ENCODE results near the gene YAE1.
"Not testable (repeated sequence)": the region's sequence is repeated elsewhere in the genome, so short reads cannot be mapped to it uniquely, and the experiment has no call there.

YAE1 gene, protein sequence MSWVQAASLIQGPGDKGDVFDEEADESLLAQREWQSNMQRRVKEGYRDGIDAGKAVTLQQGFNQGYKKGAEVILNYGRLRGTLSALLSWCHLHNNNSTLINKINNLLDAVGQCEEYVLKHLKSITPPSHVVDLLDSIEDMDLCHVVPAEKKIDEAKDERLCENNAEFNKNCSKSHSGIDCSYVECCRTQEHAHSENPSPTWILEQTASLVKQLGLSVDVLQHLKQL

DNA sequence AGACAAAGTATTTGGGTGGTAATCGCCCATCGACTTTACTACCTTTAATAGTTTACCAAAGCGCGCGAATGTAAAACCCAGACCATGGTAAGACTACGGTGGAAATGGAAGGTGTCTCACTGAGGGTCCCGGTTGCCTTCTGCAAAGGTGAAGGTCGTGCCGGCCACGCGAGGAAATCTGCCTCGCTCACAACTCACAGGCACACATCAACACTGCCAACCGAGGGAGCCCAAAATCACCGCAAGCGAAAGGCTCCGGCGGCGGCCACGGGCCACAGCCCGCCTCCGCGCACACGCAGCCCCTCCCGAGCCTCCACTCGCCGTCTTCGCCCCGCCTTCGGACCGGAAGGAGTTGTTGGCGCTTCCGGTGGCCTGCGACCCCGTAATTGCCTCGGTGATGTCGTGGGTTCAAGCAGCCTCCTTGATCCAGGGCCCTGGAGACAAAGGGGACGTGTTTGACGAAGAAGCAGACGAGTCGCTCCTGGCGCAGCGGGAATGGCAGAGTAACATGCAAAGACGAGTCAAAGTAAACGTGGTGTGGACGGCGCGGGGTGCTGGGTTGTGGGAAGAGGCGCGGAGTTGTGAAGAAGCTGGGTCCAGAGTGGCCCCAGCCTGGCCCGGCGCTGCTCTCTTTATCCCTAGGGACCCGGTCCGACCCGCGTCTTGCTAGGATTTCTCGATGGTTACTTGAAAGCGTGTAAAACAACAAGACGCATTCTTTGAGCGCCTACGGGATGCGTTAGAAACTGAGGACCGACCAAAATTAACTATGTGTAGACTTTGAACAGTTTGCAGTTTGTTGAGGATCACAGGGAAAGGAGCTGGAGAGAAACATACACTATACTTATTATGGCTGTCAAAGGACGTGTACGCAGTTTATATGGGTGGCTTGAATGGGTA is at the start of gene YAE1:
Gene YAE1, plus strand, starts transcription at position 382 of the 899 bp plus-strand sequence. Its CDS starts 15 bp downstream, at position 397.
- DNase-seq: peak; percentile 81

DNA sequence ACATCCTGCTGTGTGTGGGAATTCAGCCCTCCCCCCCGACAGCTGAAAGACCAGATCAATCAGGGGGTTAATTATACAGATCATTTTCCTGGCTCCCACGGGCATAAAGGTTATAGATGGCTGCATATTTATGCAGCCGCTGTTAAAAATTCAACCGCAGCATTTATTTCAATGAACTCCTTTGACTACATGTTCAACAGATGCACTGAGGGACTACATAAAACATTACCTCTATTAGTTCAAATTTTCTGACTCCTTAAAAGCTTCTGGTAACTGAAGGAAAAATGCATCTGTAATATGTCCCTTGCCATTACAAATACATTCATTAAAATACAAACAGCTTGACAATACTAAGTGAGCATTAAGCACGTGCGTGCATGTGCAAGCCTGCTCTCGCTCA is 49.7 kb upstream of the YAE1 start:
- DNase-seq: no peak

DNA sequence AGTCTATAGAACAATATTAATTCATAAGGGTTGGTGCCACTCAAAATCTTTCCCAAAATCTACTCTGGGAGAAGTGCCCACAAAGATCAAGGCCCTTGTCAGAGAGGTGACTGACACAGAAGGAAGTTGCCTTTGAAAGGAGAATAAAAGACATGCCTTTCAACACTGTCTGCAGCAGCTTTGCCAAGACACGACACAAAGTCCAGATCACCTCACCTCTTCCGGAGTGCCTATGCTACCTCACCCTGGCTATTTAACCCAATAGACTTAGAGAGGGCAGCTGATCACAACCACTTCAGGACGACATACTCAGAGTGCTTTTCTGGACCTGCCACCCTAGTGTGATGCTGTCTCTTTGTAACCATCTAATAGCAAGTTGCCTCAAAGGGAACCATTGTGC is 49.0 kb upstream of the YAE1 start:
- no peak for DNase-seq

DNA sequence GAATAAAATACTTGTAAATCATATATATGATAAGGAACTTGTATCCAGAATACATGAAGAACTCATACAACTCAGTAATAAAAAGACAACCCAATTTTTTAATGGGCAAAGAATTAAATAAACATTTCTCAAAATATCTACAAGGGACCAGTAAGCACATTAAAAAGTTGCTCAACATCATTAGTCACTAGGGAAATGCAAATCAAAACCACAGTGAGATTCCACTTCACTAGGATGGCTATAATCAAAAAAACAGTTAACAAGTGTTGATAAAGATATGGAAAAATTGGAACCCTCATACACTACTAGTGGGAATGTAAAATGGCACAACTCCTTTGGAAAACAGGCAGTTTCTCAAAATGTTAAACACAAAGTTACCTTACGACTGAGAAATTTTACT is 40.3 kb upstream of the YAE1 start:
- no peak for DNase-seq

DNA sequence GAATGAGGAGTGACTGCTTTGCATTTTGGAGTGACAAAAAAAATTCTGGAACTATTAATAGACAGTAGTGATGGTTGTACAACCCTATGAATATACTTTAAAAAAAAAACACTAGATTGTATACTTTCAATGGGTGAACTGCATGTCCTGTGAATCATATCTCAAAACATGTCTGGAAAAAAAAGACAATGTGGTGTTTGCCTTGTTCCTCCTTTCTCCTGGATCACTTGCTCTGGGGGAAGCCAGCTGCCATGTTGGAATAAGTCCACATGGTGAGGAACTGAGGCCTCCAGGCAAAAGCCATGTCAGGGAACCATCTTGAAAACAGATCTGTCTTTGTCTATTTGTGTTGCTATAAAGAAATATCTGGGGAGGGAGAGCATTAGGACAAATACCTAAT is 39.5 kb upstream of the YAE1 start:
- DNase-seq: no peak

DNA sequence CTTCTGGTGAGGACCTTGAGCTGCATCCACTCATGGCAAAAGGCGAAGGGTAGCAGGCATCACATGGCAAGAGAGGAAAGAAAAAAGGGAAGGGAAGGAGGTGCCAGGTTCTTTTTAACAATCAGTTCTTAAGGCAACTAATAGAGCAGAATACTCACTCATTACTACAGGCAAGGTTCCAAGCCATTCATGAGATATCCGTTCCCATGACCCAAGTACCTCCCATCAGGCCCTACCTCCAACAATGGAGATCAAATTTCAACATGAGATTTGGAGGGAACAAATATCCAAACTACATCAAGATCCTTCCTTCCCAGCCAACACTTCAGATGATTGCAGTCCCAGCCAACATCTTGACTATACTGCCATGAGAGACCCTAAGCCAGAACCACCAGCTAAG is 38.9 kb upstream of the YAE1 start:
- DNase-seq: no peak

DNA sequence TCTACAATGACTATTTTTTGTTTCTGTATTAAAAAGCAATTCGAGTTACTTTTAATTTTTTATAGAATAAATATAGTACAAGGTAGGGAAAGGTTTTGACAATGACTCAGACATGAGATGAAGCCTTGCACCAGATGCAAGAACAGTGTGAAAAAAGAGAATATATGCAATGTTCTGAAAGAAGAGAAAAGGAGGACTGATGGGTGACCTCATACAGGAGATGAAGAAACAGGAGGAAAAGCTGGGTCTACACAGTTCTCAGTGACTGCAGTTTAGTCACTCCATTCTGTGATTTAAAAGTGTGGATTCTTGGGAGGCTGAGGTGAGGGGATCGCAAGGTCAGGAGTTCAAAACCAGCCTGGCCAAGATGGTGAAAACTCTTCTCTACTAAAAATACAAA is 38.3 kb upstream of the YAE1 start:
- no peak for DNase-seq

DNA sequence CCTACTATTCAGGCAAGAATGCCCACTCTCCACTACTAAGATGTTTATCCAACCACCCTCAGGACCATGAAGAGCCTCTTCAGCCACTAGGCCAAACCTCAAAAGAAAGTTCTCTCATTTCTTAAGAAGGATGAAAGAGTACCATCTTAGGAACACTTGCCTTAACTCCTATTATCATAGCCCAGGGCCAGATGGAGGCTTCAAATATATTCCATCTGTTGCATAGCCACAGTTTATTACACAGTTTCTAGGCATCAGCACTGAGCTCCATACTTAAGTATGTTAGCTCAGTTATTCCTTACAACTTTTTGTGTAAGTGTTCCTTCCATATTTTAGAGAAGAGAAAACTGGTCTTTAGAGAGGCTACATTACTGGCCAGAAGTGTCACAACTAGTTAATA is 37.4 kb upstream of the YAE1 start:
- DNase-seq: no peak

DNA sequence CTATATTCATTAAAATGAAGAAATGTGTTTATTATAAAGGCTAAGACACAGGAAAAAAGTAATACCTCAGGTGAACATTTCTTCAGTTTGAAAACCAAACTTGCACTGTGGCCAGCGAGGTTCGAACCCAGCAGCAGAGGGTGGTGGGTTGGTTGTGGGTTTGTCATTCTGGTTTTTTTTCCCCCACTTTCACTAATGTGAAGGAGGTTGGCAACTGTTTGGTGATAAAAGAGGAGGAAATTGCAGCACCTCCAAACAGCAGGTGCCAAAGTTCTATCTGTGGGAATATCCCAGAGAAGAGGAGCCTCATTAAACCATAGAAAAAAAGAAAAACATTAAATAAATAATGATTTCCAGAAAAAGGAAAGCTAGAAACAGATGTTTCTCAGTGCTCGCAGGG is 36.6 kb upstream of the YAE1 start:
- no peak for DNase-seq

DNA sequence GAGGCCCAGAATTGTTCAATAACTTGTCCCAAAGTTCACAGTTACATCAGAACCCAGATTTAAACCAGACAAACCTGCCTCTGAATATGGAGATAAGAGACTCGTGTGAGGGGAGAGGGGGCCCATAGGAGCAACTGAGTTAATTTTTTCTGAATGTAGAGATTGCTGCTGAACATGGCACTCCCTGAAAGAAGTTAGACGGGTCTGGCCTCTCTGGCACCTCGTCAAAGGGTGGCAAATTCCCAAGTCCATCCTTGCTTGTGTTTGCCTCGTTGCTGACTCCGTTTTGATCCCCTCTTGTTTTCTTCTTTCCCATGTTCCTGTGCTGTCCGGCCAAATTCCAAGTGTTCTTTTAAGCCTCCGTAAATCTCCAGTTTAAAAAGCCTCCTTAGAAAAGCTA is 35.2 kb upstream of the YAE1 start:
- DNase-seq: no peak

DNA sequence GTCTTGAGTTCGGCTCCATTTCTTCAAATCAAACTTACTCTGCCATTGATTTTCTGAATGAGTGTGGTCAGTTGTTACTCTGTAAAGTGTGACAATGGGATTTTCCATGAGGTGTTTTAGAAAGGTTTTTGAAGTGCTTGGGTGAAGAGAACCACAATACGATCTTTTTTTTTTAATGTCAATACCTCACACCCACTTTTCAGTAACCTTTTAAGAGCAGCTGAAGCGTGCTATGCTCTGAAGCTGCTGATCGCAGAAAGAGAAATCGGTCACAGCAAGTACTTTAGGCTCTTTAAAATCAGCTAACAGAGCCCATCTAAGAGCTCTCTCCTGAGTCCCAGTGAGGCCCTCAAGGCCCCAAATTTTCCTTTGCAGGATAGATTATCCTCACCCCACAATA is 34.4 kb upstream of the YAE1 start:
- no peak for DNase-seq

DNA sequence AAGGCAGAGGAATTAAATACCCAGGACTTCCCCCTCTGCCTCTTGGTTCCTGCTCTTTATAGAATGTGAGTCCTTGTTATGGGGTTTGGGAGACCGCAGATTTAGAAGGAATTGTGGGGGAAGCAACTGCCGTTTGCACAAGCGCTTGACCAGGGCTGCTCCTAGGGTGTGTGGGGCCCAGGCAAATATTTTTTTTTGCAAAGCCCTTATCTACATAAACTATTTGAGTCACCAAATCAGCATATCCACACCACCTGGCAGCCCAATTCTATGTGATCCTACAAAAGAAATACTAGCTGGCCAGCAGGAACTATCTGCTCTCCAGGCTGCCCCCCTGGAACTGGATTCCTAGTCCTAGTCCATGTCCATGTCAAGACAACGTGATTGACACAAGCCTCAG is 33.4 kb upstream of the YAE1 start:
- no peak for DNase-seq

DNA sequence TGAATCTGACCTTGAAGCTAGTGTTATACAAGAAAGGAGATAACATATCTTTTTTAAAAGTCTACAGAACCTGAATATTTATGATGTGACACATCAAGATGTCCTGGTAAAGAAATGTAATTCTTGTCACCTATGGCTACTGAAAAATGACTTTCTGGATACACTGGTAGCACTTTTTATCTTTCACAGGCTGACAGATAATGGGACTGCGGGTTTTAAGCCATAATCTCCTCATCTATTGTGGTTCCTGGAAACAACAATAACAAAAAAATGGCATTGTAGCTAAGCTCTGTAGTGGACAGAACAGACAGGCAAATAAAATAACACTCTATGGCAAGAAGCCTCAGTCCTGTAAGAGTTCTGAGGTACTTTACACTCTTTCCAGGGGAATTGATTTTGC is 31.6 kb upstream of the YAE1 start:
- DNase-seq: no peak

DNA sequence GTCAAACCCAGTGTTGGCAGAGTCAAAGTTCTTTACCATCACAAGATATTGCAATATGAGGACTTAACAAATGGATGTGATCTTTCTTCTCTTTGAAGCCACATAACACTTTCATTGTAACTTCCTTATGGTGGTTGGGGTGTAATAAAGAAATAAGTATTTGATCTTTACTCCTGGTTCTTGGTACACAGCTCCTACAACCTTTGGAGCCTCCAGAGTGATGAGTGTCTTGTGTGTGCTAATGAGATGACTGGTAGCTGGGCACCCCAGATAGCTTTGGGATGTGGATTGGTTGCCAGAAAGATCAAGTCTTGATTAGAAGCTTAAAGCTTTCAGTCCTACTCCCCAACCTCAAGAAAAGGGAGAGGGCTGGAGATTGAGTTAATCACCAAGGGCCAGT is 31.1 kb upstream of the YAE1 start:
- DNase-seq: no peak

DNA sequence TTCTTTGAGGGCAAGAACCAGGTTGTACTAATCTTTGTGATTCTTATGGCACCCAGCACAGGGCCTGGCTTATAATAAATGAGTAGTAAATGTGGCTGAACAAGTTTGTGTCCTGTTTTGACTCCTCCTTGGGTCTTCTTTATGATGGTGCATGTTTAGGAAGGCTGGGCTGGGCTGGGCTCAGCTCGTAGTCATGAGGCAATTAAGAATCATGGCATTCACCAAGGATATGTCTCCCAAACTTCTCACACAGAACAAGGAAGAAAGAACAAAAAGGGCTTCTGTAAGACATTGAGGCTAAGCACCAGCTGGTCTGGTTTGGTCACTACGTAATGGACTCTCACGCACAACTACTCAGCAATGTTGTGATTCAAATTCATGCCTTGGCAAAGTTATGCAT is 30.5 kb upstream of the YAE1 start:
- no peak for DNase-seq

DNA sequence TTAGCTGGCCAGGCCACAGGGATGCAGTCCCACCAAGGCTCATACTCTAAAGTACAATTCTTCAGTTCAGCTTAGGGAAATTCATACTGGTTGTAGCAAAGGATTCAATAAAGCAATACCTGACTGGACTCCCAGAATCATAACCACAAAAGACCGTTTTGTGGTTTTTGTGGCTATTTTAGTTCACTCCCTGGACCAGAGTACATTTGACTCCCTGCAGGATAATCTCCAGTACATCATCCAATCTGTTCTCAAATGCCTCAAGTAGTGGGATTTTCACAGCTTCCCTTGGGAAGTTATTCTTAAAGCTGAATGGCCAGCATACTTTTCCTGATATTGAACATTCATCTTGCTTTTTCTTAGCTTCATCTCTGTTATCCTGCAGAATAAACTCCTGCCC is 29.3 kb upstream of the YAE1 start:
- no peak for DNase-seq

DNA sequence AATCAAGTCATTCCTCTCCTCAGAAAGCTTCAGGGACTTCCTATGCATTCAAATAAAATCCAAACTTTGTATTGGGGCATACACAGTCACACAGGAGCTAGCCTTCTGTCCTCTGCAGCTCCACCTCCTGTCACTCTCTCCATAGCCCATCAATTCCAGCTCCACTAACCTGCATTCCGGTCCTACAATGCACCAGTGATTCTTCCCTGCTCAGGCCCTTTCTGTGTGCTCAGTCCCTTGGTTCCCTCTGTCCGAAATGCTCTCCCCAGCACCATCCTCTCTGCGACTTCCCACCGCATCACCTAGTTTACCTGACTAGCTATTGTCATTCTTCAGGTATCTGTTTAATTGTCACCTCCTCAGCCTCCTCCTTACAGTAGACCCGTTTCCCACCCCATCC is 26.4 kb upstream of the YAE1 start:
- no peak for DNase-seq

DNA sequence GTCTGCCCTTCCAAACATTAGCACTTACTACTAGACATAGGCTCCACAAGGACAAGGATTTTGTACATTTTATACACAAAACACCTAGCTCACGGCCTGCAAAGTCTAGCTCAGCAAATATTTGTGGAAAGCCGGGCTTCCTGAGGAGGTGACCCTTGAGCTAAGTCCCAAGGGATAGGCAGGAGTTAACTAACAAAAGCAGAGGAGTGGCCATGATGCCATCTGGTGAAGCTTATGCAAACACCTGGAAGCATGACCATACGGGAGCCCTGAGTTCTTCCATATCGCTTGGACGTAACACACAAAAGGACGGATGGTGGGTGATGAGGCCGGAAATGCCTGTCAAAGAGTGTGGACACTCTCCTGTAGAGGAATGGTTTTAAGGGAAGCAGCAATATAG is 25.9 kb upstream of the YAE1 start:
- no peak for DNase-seq

DNA sequence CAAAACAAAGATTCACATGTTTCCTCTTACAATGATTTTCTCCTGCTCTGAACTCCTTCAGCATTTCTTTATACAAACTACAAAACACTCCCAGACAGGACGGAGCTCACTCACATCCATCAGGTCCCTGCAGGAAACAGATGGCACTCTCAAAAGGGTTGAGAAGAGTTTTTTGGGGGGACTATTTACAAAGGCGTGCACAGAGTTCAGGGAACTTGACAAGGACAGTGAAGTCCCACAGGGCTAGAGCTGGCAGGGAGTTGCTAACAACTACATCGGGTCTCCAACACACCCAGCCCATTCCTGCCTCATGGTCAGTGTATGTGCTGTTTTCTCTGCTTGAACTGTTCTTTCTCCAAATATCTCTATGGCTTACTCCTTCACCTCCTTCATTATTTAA is 24.7 kb upstream of the YAE1 start:
- no peak for DNase-seq

DNA sequence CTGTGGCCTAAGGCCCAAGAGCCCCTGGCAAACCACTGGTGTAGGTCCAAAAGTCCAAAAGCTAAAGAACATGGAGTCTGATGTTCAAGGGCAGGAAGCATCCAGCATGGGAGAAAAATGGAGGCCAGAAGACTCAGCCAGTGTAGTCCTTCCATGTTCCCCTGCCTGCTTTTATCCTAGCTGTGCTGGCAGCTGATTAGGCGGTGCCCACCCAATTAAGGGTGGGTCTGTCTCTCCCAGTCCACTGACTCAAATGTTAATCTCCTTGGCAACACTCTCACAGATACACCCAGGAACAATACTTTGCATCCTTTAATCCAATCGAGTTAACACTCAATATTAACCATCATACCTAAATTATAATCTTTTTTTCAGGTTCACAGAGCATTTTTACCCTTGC is 21.4 kb upstream of the YAE1 start:
- DNase-seq: not testable (repeated sequence)

DNA sequence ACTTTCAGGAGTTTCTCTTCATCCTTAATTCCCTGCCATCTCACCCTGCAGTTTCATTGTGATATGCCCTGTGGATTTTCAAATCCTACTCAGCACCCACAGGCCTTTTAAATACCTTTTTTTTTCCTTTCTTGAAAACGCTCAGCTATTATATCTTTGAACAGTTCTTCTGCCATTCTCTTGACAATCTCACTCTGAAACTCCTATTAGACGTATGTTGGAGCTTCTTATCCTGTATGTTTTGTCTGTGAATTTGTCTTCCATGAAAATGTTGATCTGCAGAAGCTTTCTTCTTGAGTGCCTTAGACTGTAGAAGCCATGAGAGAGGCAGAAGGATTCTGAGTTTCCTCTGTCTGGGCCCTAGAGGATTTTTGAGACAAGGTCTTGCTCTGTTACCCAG is 18.9 kb upstream of the YAE1 start:
- no peak for DNase-seq

DNA sequence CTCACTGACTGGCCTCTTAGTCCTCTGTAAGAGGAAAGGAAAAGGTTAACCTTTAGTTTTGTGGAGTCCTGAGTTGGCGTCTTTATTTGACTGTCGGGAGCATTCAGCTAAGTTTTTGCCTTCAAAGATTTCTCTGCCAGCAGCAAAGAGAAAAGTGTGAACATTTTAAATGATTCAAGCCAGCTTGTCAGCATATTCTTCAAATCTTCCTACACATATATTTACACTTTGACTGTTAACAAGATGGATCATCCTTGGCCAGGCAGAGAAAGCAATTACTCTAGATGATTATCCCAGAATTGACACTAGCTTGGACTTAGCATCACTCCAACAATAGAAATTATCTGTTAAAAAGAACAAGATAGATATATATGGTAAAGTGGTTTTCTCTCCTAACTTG is 15.8 kb upstream of the YAE1 start:
- no peak for DNase-seq

DNA sequence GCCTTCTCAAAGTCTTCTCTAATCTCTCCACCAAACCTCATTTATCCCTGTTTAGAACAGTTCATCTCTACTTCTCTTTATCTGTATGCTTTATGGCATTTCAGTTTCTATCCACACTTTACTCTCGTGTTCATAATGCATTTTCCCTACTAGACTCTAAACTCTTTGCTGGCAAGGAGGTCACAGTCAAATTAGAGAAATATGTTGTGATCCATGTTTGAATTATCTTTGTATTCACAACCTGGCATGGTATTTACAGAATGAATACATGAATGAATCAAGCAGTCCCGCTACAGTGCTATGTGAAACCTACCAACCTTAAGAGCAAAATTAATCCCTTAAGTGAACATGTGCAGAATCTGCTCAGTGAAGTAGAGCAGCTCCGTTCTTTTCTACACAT is 12.8 kb upstream of the YAE1 start:
- DNase-seq: no peak

DNA sequence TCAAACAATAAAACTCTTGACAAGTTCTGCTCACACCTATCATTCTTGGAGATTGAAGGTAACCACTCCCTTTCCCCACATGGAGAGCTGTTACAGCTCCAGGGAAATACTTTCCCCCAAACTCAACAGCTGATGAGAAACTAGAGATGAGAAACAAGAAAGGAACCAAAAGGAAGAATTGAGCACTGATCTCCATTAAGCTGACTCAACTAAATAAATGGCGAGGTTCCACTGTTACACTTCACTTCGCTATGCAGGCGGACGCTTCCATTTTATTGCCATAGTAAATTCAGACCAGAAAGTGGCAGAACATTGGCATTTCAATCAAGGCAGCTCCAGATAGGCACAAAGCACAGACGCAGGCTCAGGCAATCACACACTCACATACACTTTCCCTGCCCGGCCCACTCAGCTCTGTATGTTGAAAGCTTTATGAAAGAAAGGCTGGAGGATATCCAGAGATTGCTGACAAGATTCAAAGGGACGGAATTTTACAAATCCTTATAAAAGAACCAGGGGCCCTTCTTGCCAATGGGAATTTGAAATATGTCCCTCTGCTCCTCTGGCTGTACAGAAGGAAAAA is 11.5 kb upstream of the YAE1 start:
- DNase-seq: no peak

All from stimulated activated CD4-positive, alpha-beta T cell treated with anti-CD3 and anti-CD28 coated beads, Interleukin-12 subunit alpha, Interleukin-12 subunit beta, amount 100 ng/mL, for 4 hours (primary cell).